Peyer's patch (tissue), 4 donors: ENCODE results near the gene RPS6KA5. TPM values are rescaled to one million over a fixed set of nuclear protein-coding genes. Genes with fewer than 3 reads are reported as not detected.
"Not testable (repeated sequence)": the region's sequence is repeated elsewhere in the genome, so short reads cannot be mapped to it uniquely, and the experiment has no call there.

Source experiments
- DNase-seq, 3 donors: peaks; one replicate each; pipeline ENCODE4 v3.0.0-alpha.2; 2017 to 2019
- H3K27ac ChIP-seq, 4 donors: fragments of 200-600 bp; sonication (generic); one replicate each; pipeline ENCODE4 v1.5.1; 2016 to 2019
- H3K27me3 ChIP-seq, 2 donors: fragments of 200-600 bp; sonication (generic); one replicate each; pipeline ENCODE4 v1.5.1; 2019
- H3K36me3 ChIP-seq, 3 donors: fragments of 200-600 bp; sonication (generic); one replicate each; pipeline ENCODE4 v1.5.1; 2016 to 2019
- H3K4me1 ChIP-seq, 4 donors: fragments of 200-600 bp; sonication (generic); one replicate each; pipeline ENCODE4 v1.5.1; 2016 to 2019
- H3K4me3 ChIP-seq, 4 donors: fragments of 200-600 bp; sonication (generic); 1 replicate in 3 of 4; 2 replicates in 1 of 4; pipeline ENCODE4 v1.5.1; 2016 to 2019; ENCODE audit warnings: mild to moderate bottlenecking in 1 of 4
- H3K9me3 ChIP-seq, 4 donors: fragments of 200-600 bp; sonication (generic); one replicate each; pipeline ENCODE4 v1.5.1; 2016 to 2019; ENCODE audit warnings: mild to moderate bottlenecking in 1 of 4
- CTCF ChIP-seq, 6 experiments: fragments of 450-650 bp in 4 of 6; fragments of 200-600 bp in 2 of 6; sonication (generic) in 1 of 6; IDR thresholded peaks; one replicate each; pipeline ENCODE4 v1.5.1; 2017 to 2019; ENCODE audit warnings: antibody characterized with exemption in 6 of 6, mild to moderate bottlenecking in 3 of 6, moderate library complexity in 1 of 6
- POLR2A ChIP-seq, 2 donors: fragments of 450-650 bp; IDR thresholded peaks; one replicate each; pipeline ENCODE4 v1.5.1; 2017; ENCODE audit warnings: antibody characterized with exemption in 2 of 2, mild to moderate bottlenecking in 2 of 2, moderate library complexity in 2 of 2
- total RNA-seq, 4 donors: library from RNA; depleted of rRNA; stranded (reverse); fragments of >200 nt; gene quantifications; one replicate each; pipeline ENCODE4 v1.1.0, GENCODE V29; 2016

The RPS6KA5 gene
- 10 to 100 TPM; 10.3 to 15.1 (median 10.6) TPM for total RNA-seq

- TF ChIP-seq POLR2A (IDR thresholded peaks at IDR 0.05) (peak; percentile 87 to 90), CTCF (IDR thresholded peaks at IDR 0.05) (peak in 5 of 6 experiments; percentile 1 to 65 (median 45))
- peaks cover 0 to 24% (median 10%) of the 10 kb centered on the region in 4 donors for H3K4me1 ChIP-seq
- no peaks in the 10 kb centered on the region for H3K27me3 ChIP-seq
Observed at GRCh38 chr14:91060351-91061055, at the start of gene RPS6KA5. TSS of gene RPS6KA5 (minus strand) at chr14:91060641. CDS start at chr14:91060434, 207 bp downstream.

GRCh38 chr14:91108941-91109611, 48.6 kb upstream of the RPS6KA5 start:
- TF ChIP-seq CTCF (IDR thresholded peaks at IDR 0.05) (no peak), POLR2A (IDR thresholded peaks at IDR 0.05) (no peak)
- Histone ChIP-seq H3K4me1 (peaks cover 5 to 14% (median 5%) of the 10 kb centered on the region in 4 donors), H3K27me3 (no peaks in the 10 kb centered on the region), H3K27ac (peak overlapping the region in 3 of 4 donors; percentile 42 to 58 (median 55)), H3K9me3 (no peaks in the 10 kb centered on the region), H3K36me3 (no peaks in the 10 kb centered on the region), H3K4me3 (no peak overlapping the region)
- peak in 2 of 3 donors; percentile 31 to 57 for DNase-seq

More at GRCh38 chr14:91060351-91061055, at the start of gene RPS6KA5:
- Histone ChIP-seq H3K27ac (peak within 1 kb of the TSS; percentile 96 to 99 (median 98)), H3K9me3 (no peaks in the 10 kb centered on the region), H3K36me3 (no peaks in the 10 kb centered on the region), H3K4me3 (peak within 1 kb of the TSS; percentile 60 to 99 (median 93))
- DNase-seq, result peak; percentile 100

GRCh38 chr14:91103116-91103515, 42.7 kb upstream of the RPS6KA5 start:
- H3K27ac ChIP-seq, result no peak overlapping the region
- no peaks in the 10 kb centered on the region for H3K27me3 ChIP-seq
- H3K4me1 ChIP-seq, result no peaks in the 10 kb centered on the region
- no peaks in the 10 kb centered on the region for H3K36me3 ChIP-seq
- DNase-seq, result no peak
- no peak overlapping the region for H3K4me3 ChIP-seq
- no peaks in the 10 kb centered on the region for H3K9me3 ChIP-seq
- TF ChIP-seq CTCF (IDR thresholded peaks at IDR 0.05) (no peak), POLR2A (IDR thresholded peaks at IDR 0.05) (no peak)

- Histone ChIP-seq H3K27ac (no peak overlapping the region), H3K4me3 (no peak overlapping the region), H3K36me3 (no peaks in the 10 kb centered on the region), H3K9me3 (no peaks in the 10 kb centered on the region), H3K27me3 (no peaks in the 10 kb centered on the region), H3K4me1 (no peaks in the 10 kb centered on the region)
- no peak for DNase-seq
- TF ChIP-seq CTCF (IDR thresholded peaks at IDR 0.05) (no peak), POLR2A (IDR thresholded peaks at IDR 0.05) (no peak)
Observed at GRCh38 chr14:91100102-91100501, 39.7 kb upstream of the RPS6KA5 start.

- no peak for TF ChIP-seq CTCF (IDR thresholded peaks at IDR 0.05)
- TF ChIP-seq POLR2A (IDR thresholded peaks at IDR 0.05), result no peak
- no peak overlapping the region for H3K27ac ChIP-seq
- no peak overlapping the region for H3K4me3 ChIP-seq
- no peaks in the 10 kb centered on the region for H3K4me1 ChIP-seq
- no peaks in the 10 kb centered on the region for H3K9me3 ChIP-seq
- H3K36me3 ChIP-seq, result no peaks in the 10 kb centered on the region
- no peak for DNase-seq
- H3K27me3 ChIP-seq, result no peaks in the 10 kb centered on the region
Observed at GRCh38 chr14:91098591-91098990, 38.1 kb upstream of the RPS6KA5 start.

GRCh38 chr14:91097657-91098056, 37.2 kb upstream of the RPS6KA5 start:
- H3K36me3 ChIP-seq, H3K4me3 ChIP-seq, H3K27me3 ChIP-seq, H3K4me1 ChIP-seq, DNase-seq, H3K27ac ChIP-seq, H3K9me3 ChIP-seq: not testable (repeated sequence)
